ENCODE results near the gene NRCAM. TPM values are rescaled to one million over a fixed set of nuclear protein-coding genes. Genes with fewer than 3 reads are reported as not detected.
"Not testable (repeated sequence)": the region's sequence is repeated elsewhere in the genome, so short reads cannot be mapped to it uniquely, and the experiment has no call there.

NRCAM gene
- total RNA-seq (2014; rRNA removed; shearing (Covaris generic); ENCODE audit: low replicate concordance), result 0.18 TPM in 1 of 2 replicates, not detected in the other

DNA sequence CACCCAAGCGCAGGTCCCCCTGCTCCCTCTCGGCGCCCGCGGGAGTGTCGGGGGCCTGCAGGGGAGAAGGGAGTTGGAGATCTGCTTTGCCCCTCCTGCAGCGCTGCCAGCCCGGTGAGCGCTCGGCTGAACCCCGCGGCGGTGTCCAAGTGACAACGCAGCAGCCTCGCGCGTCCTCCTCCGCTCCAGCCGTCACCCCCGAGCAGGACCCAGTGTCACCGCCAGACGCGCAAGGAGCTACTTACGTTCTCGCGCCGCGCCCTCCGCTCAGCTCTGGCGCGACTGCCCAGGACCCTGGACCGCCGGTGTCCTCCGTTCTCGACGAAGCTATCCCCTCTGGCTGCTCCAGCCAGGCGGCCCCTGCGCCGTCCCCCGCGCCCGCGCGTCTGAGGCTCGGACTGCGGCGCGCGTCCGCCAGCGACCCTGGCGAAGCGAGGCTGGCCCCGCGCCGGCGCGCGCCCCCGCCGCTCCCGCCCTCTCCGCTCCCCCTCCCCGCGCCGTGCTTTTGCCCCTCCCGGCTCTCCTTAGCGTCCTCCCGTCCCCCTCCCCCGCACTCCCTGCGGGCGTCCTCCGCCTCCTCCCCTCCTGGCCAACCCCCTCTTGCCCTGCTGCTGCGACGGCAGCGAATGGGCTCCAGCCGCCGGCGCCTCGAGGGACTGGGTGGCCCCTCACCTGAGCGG, at the start of gene NRCAM:
Gene NRCAM (minus strand): TSS at position 439 of the 680 bp plus-strand sequence. CDS start 216,372 bp downstream, outside the sequence.
- no peak within 1 kb of the TSS for H3K9ac ChIP-seq (ENCODE audit: low read length)
- H3K79me2 ChIP-seq (ENCODE audit: low read length), result no peaks in the 10 kb centered on the region
- H3K27me3 ChIP-seq (ENCODE audit: low read length), result no peaks in the 10 kb centered on the region
- H3K9me3 ChIP-seq (ENCODE audit: low read length), result no peaks in the 10 kb centered on the region
- H4K20me1 ChIP-seq (ENCODE audit: insufficient read depth, low read depth, low read length), result no peaks in the 10 kb centered on the region
- H2AFZ ChIP-seq (ENCODE audit: low read length), result peak within 1 kb of the TSS; percentile 62; the same call in 1 of the 2 replicates
- no peak within 1 kb of the TSS for H3K27ac ChIP-seq (ENCODE audit: low read length)
- no peaks in the 10 kb centered on the region for H3K36me3 ChIP-seq (ENCODE audit: insufficient read depth, low read length)
- peak within 1 kb of the TSS; percentile 64 for H3K4me3 ChIP-seq (ENCODE audit: low read length)
- H3K9me2 ChIP-seq (replicated peaks; ENCODE audit: insufficient read depth, low read length), result no peaks in the 10 kb centered on the region
- no peak for DNase-seq
- H3K4me2 ChIP-seq (ENCODE audit: low read depth, low read length, poor library complexity, severe bottlenecking), result peak within 1 kb of the TSS; percentile 67
- H3K4me1 ChIP-seq (ENCODE audit: low read length), result peaks cover 16% of the 10 kb centered on the region

DNA sequence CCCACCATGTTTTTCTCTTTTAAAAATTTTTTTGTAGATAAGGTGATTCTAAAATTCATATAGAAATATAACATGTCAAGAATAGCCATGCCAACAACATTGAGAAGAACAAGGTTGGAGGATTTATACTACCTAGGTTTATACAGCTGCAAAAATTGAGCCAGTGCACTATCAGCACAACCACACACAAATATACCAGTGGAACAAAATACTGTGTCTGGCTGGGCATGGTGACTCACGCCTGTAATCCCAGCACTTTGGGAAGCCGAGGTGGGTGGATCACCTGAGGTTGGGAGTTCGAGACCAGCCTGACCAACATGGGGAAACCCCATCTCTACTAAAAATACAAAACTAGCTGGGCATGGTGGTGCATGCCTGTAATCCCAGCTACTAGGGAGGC, 48.3 kb upstream of the NRCAM start:
- not testable (repeated sequence) for H3K4me3 ChIP-seq (ENCODE audit: low read length)

DNA sequence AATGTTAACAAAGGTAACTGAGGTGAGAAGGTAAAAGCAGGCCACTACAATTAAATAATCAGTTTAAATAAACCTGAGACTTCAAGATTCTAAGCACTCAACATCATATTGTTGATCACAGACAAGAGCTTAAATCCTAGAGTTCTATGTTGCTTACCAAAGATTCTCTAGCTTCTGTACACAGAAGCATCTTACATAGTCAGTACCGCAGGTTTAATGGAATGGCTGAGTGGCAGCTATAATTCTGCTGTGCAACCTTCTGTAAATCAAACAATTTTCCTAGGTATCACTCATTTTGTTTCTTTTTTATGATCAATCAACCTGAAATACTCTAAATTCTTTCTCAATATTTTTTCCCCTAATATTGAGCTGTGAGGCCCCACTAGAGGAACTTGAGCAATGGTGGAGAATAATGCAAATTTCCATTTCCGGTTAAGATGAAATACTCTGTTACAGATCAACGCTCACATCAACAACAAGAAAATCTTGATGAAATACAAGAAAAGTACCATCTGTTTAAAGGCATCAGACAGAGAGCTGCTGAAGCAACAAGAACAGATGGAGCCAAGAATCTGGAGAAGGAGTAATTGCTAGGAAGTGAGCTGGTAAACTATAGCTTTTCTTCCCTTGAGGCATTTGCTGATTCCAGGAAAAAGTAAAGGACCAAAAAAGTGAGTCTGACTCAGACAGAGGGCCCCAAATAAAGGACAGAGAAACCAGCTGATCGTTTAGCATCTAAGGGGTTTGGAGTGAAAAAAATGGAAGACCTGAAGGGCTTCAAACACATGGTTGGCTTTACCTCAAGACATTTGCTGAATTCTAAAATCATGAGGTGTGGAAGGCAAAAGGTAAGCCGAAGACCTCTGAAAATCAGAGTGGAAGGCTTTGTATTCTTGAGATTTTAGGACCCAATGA, 47.1 kb upstream of the NRCAM start:
- H3K4me1 ChIP-seq (ENCODE audit: low read length), result peaks cover 14% of the 10 kb centered on the region
- H3K4me2 ChIP-seq (ENCODE audit: low read depth, low read length, poor library complexity, severe bottlenecking), result peak overlapping the region; percentile 55
- peaks cover 11% of the 10 kb centered on the region for H3K36me3 ChIP-seq (ENCODE audit: insufficient read depth, low read length)
- H3K9me3 ChIP-seq (ENCODE audit: low read length), result no peaks in the 10 kb centered on the region
- H4K20me1 ChIP-seq (ENCODE audit: insufficient read depth, low read depth, low read length), result no peaks in the 10 kb centered on the region
- no peaks in the 10 kb centered on the region for H3K27me3 ChIP-seq (ENCODE audit: low read length)
- DNase-seq, result peak; percentile 85
- H3K79me2 ChIP-seq (ENCODE audit: low read length), result peaks cover 59% of the 10 kb centered on the region
- peak overlapping the region; percentile 84 for H3K27ac ChIP-seq (ENCODE audit: low read length)
- H3K4me3 ChIP-seq (ENCODE audit: low read length), result no peak overlapping the region
- H2AFZ ChIP-seq (ENCODE audit: low read length), result no peak overlapping the region; the same call in 1 of the 2 replicates
- H3K9ac ChIP-seq (ENCODE audit: low read length), result peak overlapping the region; percentile 20; the same call in 1 of the 2 replicates
- H3K9me2 ChIP-seq (replicated peaks; ENCODE audit: insufficient read depth, low read length), result no peaks in the 10 kb centered on the region

More for the DNA sequence above, 48.3 kb upstream of the NRCAM start:
- peaks cover 11% of the 10 kb centered on the region for H3K36me3 ChIP-seq (ENCODE audit: insufficient read depth, low read length)
- H3K9me3 ChIP-seq (ENCODE audit: low read length); H3K27me3 ChIP-seq (ENCODE audit: low read length); H2AFZ ChIP-seq (ENCODE audit: low read length); H3K9ac ChIP-seq (ENCODE audit: low read length); DNase-seq; H4K20me1 ChIP-seq (ENCODE audit: insufficient read depth, low read depth, low read length); H3K4me2 ChIP-seq (ENCODE audit: low read depth, low read length, poor library complexity, severe bottlenecking); H3K9me2 ChIP-seq (replicated peaks; ENCODE audit: insufficient read depth, low read length): not testable (repeated sequence)
- peaks cover 14% of the 10 kb centered on the region for H3K4me1 ChIP-seq (ENCODE audit: low read length)
- peak overlapping the region; percentile 84 for H3K27ac ChIP-seq (ENCODE audit: low read length)
- H3K79me2 ChIP-seq (ENCODE audit: low read length), result peaks cover 51% of the 10 kb centered on the region

- no peaks in the 10 kb centered on the region for H3K9me2 ChIP-seq (replicated peaks; ENCODE audit: insufficient read depth, low read length)
- H3K27me3 ChIP-seq (ENCODE audit: low read length), result no peaks in the 10 kb centered on the region
- H3K27ac ChIP-seq (ENCODE audit: low read length), result no peak overlapping the region
- no peaks in the 10 kb centered on the region for H3K9me3 ChIP-seq (ENCODE audit: low read length)
- H3K4me2 ChIP-seq (ENCODE audit: low read depth, low read length, poor library complexity, severe bottlenecking), result no peak overlapping the region
- H2AFZ ChIP-seq (ENCODE audit: low read length), result no peak overlapping the region
- H4K20me1 ChIP-seq (ENCODE audit: insufficient read depth, low read depth, low read length), result no peaks in the 10 kb centered on the region
- H3K79me2 ChIP-seq (ENCODE audit: low read length), result peaks cover 43% of the 10 kb centered on the region
- peaks cover 18% of the 10 kb centered on the region for H3K4me1 ChIP-seq (ENCODE audit: low read length)
- H3K9ac ChIP-seq (ENCODE audit: low read length), result no peak overlapping the region
- H3K4me3 ChIP-seq (ENCODE audit: low read length), result no peak overlapping the region
- DNase-seq, result no peak
- peaks cover 20% of the 10 kb centered on the region for H3K36me3 ChIP-seq (ENCODE audit: insufficient read depth, low read length)
Observed at GRCh38 chr7:108499566-108499965, 43.3 kb upstream of the NRCAM start.

GRCh38 chr7:108498481-108498880, 42.2 kb upstream of the NRCAM start:
- Histone ChIP-seq H3K9ac (ENCODE audit: low read length) (no peak overlapping the region), H3K27ac (ENCODE audit: low read length) (no peak overlapping the region), H4K20me1 (ENCODE audit: insufficient read depth, low read depth, low read length) (no peaks in the 10 kb centered on the region), H2AFZ (ENCODE audit: low read length) (no peak overlapping the region), H3K36me3 (ENCODE audit: insufficient read depth, low read length) (peaks cover 28% of the 10 kb centered on the region), H3K9me3 (ENCODE audit: low read length) (no peaks in the 10 kb centered on the region), H3K27me3 (ENCODE audit: low read length) (no peaks in the 10 kb centered on the region), H3K79me2 (ENCODE audit: low read length) (peaks cover 38% of the 10 kb centered on the region), H3K9me2 (replicated peaks; ENCODE audit: insufficient read depth, low read length) (no peaks in the 10 kb centered on the region), H3K4me2 (ENCODE audit: low read depth, low read length, poor library complexity, severe bottlenecking) (no peak overlapping the region), H3K4me1 (ENCODE audit: low read length) (peaks cover 11% of the 10 kb centered on the region), H3K4me3 (ENCODE audit: low read length) (no peak overlapping the region)
- DNase-seq, result no peak

DNA sequence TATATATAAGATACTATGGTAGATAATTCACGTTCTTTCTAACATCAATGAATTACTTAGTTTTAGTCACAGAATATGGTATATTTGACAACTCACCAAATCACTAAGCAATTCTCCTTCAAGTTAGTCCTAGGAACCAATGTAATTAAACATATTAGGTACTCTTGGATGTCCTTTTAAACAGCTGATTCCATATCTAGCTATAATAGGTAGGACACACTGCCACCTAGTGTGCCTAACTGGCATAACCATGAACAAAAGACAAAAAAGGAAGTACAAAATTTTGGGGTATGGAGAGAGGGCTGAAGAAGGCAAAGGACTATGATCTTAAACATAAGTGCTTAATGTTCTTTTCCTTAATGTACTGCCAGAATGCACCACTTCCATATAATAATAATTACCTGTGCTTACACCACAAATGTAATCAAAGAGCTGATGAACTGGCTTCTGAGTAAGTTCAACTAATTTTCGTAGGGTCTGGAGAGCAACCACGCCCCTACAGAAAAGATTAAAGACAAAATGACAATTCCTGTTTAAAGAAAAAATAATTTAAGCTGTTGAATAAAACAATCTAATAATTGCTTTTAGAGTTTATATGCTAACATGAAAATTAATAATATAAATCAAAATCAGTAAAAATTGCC, 41.0 kb upstream of the NRCAM start:
- DNase-seq, result peak; percentile 92
- H4K20me1 ChIP-seq (ENCODE audit: insufficient read depth, low read depth, low read length), result no peaks in the 10 kb centered on the region
- H3K36me3 ChIP-seq (ENCODE audit: insufficient read depth, low read length), result peaks cover 31% of the 10 kb centered on the region

DNA sequence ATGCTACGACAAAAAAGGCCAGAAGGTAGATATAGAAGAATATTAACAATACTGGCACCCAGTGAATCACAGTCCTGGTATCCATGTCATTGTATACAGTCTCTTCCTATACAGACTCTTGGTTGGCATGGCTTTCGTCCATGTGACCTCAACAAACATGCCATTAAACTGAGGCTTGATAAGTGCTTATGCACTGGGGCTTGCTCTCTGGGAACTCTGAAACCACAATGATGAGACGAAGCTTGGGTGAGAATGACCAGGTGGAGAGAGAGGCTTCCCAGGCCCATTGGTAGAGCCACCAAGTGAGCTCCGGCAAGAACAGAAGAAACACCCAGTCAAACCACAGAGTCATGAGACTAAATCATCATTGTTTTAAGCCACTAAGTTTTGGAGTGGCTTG, 36.5 kb upstream of the NRCAM start:
- Histone ChIP-seq H3K9me2 (replicated peaks; ENCODE audit: insufficient read depth, low read length) (no peaks in the 10 kb centered on the region), H3K9ac (ENCODE audit: low read length) (no peak overlapping the region), H3K9me3 (ENCODE audit: low read length) (no peaks in the 10 kb centered on the region), H3K4me1 (ENCODE audit: low read length) (peaks cover 4% of the 10 kb centered on the region; the same call in 1 of the 2 replicates), H2AFZ (ENCODE audit: low read length) (no peak overlapping the region), H3K79me2 (ENCODE audit: low read length) (peaks cover 21% of the 10 kb centered on the region), H4K20me1 (ENCODE audit: insufficient read depth, low read depth, low read length) (no peaks in the 10 kb centered on the region), H3K27me3 (ENCODE audit: low read length) (no peaks in the 10 kb centered on the region), H3K36me3 (ENCODE audit: insufficient read depth, low read length) (peaks cover 42% of the 10 kb centered on the region), H3K4me3 (ENCODE audit: low read length) (no peak overlapping the region), H3K4me2 (ENCODE audit: low read depth, low read length, poor library complexity, severe bottlenecking) (no peak overlapping the region), H3K27ac (ENCODE audit: low read length) (no peak overlapping the region)
- DNase-seq, result no peak

More for the DNA sequence above, 41.0 kb upstream of the NRCAM start:
- Histone ChIP-seq H2AFZ (ENCODE audit: low read length) (no peak overlapping the region), H3K79me2 (ENCODE audit: low read length) (peaks cover 34% of the 10 kb centered on the region), H3K27me3 (ENCODE audit: low read length) (no peaks in the 10 kb centered on the region), H3K27ac (ENCODE audit: low read length) (no peak overlapping the region), H3K9me2 (replicated peaks; ENCODE audit: insufficient read depth, low read length) (no peaks in the 10 kb centered on the region), H3K4me2 (ENCODE audit: low read depth, low read length, poor library complexity, severe bottlenecking) (peak overlapping the region; percentile 42), H3K4me3 (ENCODE audit: low read length) (no peak overlapping the region), H3K9ac (ENCODE audit: low read length) (no peak overlapping the region), H3K9me3 (ENCODE audit: low read length) (no peaks in the 10 kb centered on the region), H3K4me1 (ENCODE audit: low read length) (peaks cover 4% of the 10 kb centered on the region; the same call in 1 of the 2 replicates)
